OCI-LY1 (cell line): Measurements from ENCODE around the gene TFB2M.

Experiments used
- H2AFZ ChIP-seq: fragments of 200-600 bp; sonication (generic), shearing (Covaris generic); 2 replicates; pipeline ENCODE4 v1.6.0; 2014; ENCODE audit warnings: antibody characterized with exemption, mild to moderate bottlenecking, low read length
- H3F3A ChIP-seq: fragments of 200-600 bp; sonication (generic), shearing (Covaris generic); 2 replicates; pipeline ENCODE4 v1.6.0; 2014; ENCODE audit warnings: mild to moderate bottlenecking, antibody characterized with exemption, low read length, moderate library complexity; ENCODE audit not compliant: insufficient read depth
- H3K27ac ChIP-seq: fragments of 200-600 bp; sonication (generic); 2 replicates; pipeline ENCODE4 v1.5.1; 2014; ENCODE audit warnings: low read length, mixed run types, mild to moderate bottlenecking, low read depth; ENCODE audit not compliant: poor library complexity, severe bottlenecking
- H3K27me3 ChIP-seq: fragments of 200-600 bp; sonication (generic); 2 replicates; pipeline ENCODE4 v1.6.0; 2014; ENCODE audit warnings: antibody characterized with exemption, mild to moderate bottlenecking, low read length, moderate library complexity; ENCODE audit not compliant: insufficient read depth
- H3K36me3 ChIP-seq: fragments of 200-600 bp; sonication (generic); 2 replicates; pipeline ENCODE4 v1.6.1; 2014; ENCODE audit warnings: mild to moderate bottlenecking, antibody characterized with exemption, low read length, moderate library complexity, mixed read lengths; ENCODE audit not compliant: insufficient read depth
- H3K4me1 ChIP-seq: fragments of 200-600 bp; sonication (generic); 2 replicates; pipeline ENCODE4 v1.5.1; 2014; ENCODE audit warnings: mild to moderate bottlenecking, low read length, moderate library complexity; ENCODE audit not compliant: insufficient read depth, severe bottlenecking
- H3K4me2 ChIP-seq: fragments of 200-600 bp; sonication (generic), shearing (Covaris generic); 2 replicates; pipeline ENCODE4 v1.6.1; 2014; ENCODE audit warnings: low read length
- H3K4me3 ChIP-seq: fragments of 200-600 bp; sonication (generic); 2 replicates; pipeline ENCODE4 v1.5.1; 2014; ENCODE audit warnings: low read length, low read depth, mild to moderate bottlenecking, mixed read lengths; ENCODE audit not compliant: poor library complexity, severe bottlenecking
- H3K79me2 ChIP-seq: fragments of 200-600 bp; shearing (Covaris generic); 2 replicates; pipeline ENCODE4 v1.6.1; 2016; ENCODE audit warnings: mixed run types, low read length, mixed read lengths; ENCODE audit not compliant: insufficient read depth
- H3K9ac ChIP-seq: fragments of 200-600 bp; sonication (generic), shearing (Covaris generic); 2 replicates; pipeline ENCODE4 v1.6.1; 2014; ENCODE audit warnings: mild to moderate bottlenecking, low read length, mixed read lengths
- H3K9me2 ChIP-seq: fragments of 200-600 bp; sonication (generic), shearing (Covaris generic); 2 replicates; pipeline ENCODE4 v1.6.1; 2014; ENCODE audit warnings: low read depth, mild to moderate bottlenecking, low read length, mixed read lengths
- H3K9me3 ChIP-seq: fragments of 200-600 bp; shearing (Covaris generic); 2 replicates; pipeline ENCODE4 v1.6.1; 2014; ENCODE audit warnings: low read length, mixed read lengths
- H4K20me1 ChIP-seq: fragments of 200-600 bp; sonication (generic), shearing (Covaris generic); 2 replicates; pipeline ENCODE4 v1.6.0; 2016; ENCODE audit warnings: mild to moderate bottlenecking, low read length; ENCODE audit not compliant: insufficient read depth
- CTCF ChIP-seq: fragments of 200-600 bp; sonication (generic), shearing (Covaris generic); IDR thresholded peaks from 2 replicates; pipeline ENCODE4 v1.5.1; 2017; ENCODE audit warnings: mild to moderate bottlenecking, antibody characterized with exemption, low read length, moderate library complexity, mixed read lengths
- EZH2 ChIP-seq: fragments of 200-600 bp; sonication (generic), shearing (Covaris generic); IDR thresholded peaks from 2 replicates; pipeline ENCODE4 v1.8.0; 2017; ENCODE audit warnings: borderline replicate concordance, mixed run types, mild to moderate bottlenecking, antibody characterized with exemption, low read length, moderate library complexity, mixed read lengths

TFB2M gene

GRCh38 chr1:246559310-246559709 lies 6.8 kb downstream of the TFB2M start:
- Histone ChIP-seq H3K27me3 (no peaks in the 10 kb centered on the region), H3K4me3 (no peak overlapping the region), H3K9me2 (no peaks in the 10 kb centered on the region), H3K4me1 (peaks cover 5% of the 10 kb centered on the region), H3F3A (no peaks in the 10 kb centered on the region), H3K4me2 (no peak overlapping the region), H3K9me3 (no peaks in the 10 kb centered on the region), H3K27ac (no peak overlapping the region), H3K9ac (no peak overlapping the region), H4K20me1 (no peaks in the 10 kb centered on the region), H3K36me3 (peaks cover 73% of the 10 kb centered on the region), H3K79me2 (peaks cover 7% of the 10 kb centered on the region; the same call in 1 of the 2 replicates), H2AFZ (no peak overlapping the region)
- no peak for TF ChIP-seq CTCF
- no peak for TF ChIP-seq EZH2

DNA sequence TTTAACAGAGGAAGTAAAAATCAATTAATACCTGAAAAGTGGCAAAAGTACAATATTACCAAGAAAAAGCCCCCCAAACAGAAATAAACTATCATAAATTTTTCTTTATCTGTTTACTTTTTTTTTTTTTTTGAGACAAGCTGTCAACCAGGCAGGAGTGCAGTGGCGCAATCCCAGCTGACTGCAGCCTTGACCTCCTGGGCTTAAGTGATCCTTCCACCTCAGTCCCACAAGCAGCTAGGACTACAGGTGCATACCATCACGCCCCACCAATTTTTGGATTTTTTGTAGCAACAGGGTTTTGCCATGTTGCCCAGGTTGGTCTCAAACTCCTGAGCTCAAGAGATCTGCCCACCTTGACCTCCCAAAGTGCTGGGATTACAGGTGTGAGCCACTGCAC lies 8.0 kb downstream of the TFB2M start:
- H3K27ac ChIP-seq: no peak overlapping the region
- no peaks in the 10 kb centered on the region for H3F3A ChIP-seq
- peaks cover 74% of the 10 kb centered on the region for H3K36me3 ChIP-seq
- no peak overlapping the region for H3K4me3 ChIP-seq
- H3K9me3 ChIP-seq: no peaks in the 10 kb centered on the region
- H3K4me2 ChIP-seq: no peak overlapping the region
- no peaks in the 10 kb centered on the region for H3K4me1 ChIP-seq
- H3K79me2 ChIP-seq: no peaks in the 10 kb centered on the region
- no peak overlapping the region for H3K9ac ChIP-seq
- no peak overlapping the region for H2AFZ ChIP-seq
- no peaks in the 10 kb centered on the region for H4K20me1 ChIP-seq
- H3K9me2 ChIP-seq: no peaks in the 10 kb centered on the region
- no peak for TF ChIP-seq CTCF
- no peak for TF ChIP-seq EZH2
- H3K27me3 ChIP-seq: no peaks in the 10 kb centered on the region

- no peaks in the 10 kb centered on the region for H3K9me3 ChIP-seq
- H3K36me3 ChIP-seq: peaks cover 84% of the 10 kb centered on the region
- no peak overlapping the region for H3K4me2 ChIP-seq
- H3K9me2 ChIP-seq: no peaks in the 10 kb centered on the region
- no peaks in the 10 kb centered on the region for H4K20me1 ChIP-seq
- H3K4me1 ChIP-seq: no peaks in the 10 kb centered on the region
- H3K27ac ChIP-seq: no peak overlapping the region
- H2AFZ ChIP-seq: no peak overlapping the region
- H3K9ac ChIP-seq: no peak overlapping the region
- H3K79me2 ChIP-seq: no peaks in the 10 kb centered on the region
- no peaks in the 10 kb centered on the region for H3K27me3 ChIP-seq
- H3K4me3 ChIP-seq: no peak overlapping the region
- H3F3A ChIP-seq: no peaks in the 10 kb centered on the region
- no peak for TF ChIP-seq EZH2
- TF ChIP-seq CTCF: no peak
Measured at GRCh38 chr1:246554201-246554600, 11.9 kb downstream of the TFB2M start.
